Renal pelvis (tissue), 4 donors: ENCODE results near the gene P2RY12. TPM values are rescaled to one million over a fixed set of nuclear protein-coding genes. Genes with fewer than 3 reads are reported as not detected.

Experiments
- DNase-seq: peaks from one replicate; pipeline ENCODE4 v3.0.0-alpha.2; 2013
- polyA plus RNA-seq, 3 donors: library from polyadenylated mRNA; unstranded; fragments of 120-200 nt; gene quantifications; one replicate each; pipeline ENCODE4 v1.2.1, GENCODE V29; 2013; ENCODE audit not compliant: insufficient read length in 3 of 3

P2RY12 gene
- polyA plus RNA-seq, 3 donors: 0.75 to 0.91 (median 0.78) TPM

GRCh38 chr3:151307583-151308488 is 76.7 kb downstream of the P2RY12 start:
- no peak for DNase-seq

GRCh38 chr3:151307131-151307530 is 77.4 kb downstream of the P2RY12 start:
- DNase-seq: no peak

- no peak for DNase-seq
Observed at GRCh38 chr3:151306168-151306810, 78.3 kb downstream of the P2RY12 start.

GRCh38 chr3:151305775-151306151 is 78.8 kb downstream of the P2RY12 start:
- no peak for DNase-seq

GRCh38 chr3:151305060-151305774 is 79.3 kb downstream of the P2RY12 start:
- DNase-seq: peak; percentile 20

GRCh38 chr3:151303751-151304150 is 80.8 kb downstream of the P2RY12 start:
- no peak for DNase-seq

GRCh38 chr3:151301787-151302186 is 82.8 kb downstream of the P2RY12 start:
- DNase-seq: no peak

- DNase-seq: no peak
Observed at GRCh38 chr3:151300539-151300938, 84.0 kb downstream of the P2RY12 start.

- no peak for DNase-seq
Observed at GRCh38 chr3:151299006-151299405, 85.5 kb downstream of the P2RY12 start.

- DNase-seq: no peak
Observed at GRCh38 chr3:151297429-151297828, 87.1 kb downstream of the P2RY12 start.

GRCh38 chr3:151296226-151296625 is 88.3 kb downstream of the P2RY12 start:
- no peak for DNase-seq

GRCh38 chr3:151293127-151293526 is 91.4 kb downstream of the P2RY12 start:
- DNase-seq: no peak

- no peak for DNase-seq
Observed at GRCh38 chr3:151290673-151291072, 93.9 kb downstream of the P2RY12 start.

- DNase-seq: no peak
Observed at GRCh38 chr3:151289445-151289844, 95.1 kb downstream of the P2RY12 start.

Other genes starting within 250 kb of the P2RY12 start
- under 1 TPM in 1 of 3 donors, not detected in 2; 0.15 TPM for gene GPR171, start 181.5 kb downstream of the P2RY12 start, polyA plus RNA-seq
- under 1 TPM; 0.27 to 0.62 (median 0.60) TPM for gene P2RY14, start 106.2 kb downstream of the P2RY12 start, polyA plus RNA-seq
- under 1 TPM in 1 of 3 donors, not detected in 2; 0.17 TPM for gene GPR87, start 67.9 kb downstream of the P2RY12 start, polyA plus RNA-seq
- gene P2RY13, start 55.2 kb downstream of the P2RY12 start, polyA plus RNA-seq: 1 to 10 TPM; 1.0 to 1.3 (median 1.2) TPM
- gene IGSF10, start 76.3 kb upstream of the P2RY12 start, polyA plus RNA-seq: 1 to 10 TPM; 2.3 to 2.8 (median 2.4) TPM